Measurements from ENCODE around the gene SNAI3.
A peak's percentile ranks its signal among the peaks of the same experiment; 100 is the strongest.

The SNAI3 gene

GRCh38 chr16:88721815-88722755 lies 35.8 kb upstream of the SNAI3 start:
- intact Hi-C loops (cut with DNase I): no loop called here
- no peak for DNase-seq

GRCh38 chr16:88721236-88721635 lies 34.9 kb upstream of the SNAI3 start:
- no peak for DNase-seq
- intact Hi-C loops (cut with DNase I): no loop called here

GRCh38 chr16:88720396-88720970 lies 34.2 kb upstream of the SNAI3 start:
- DNase-seq: no peak
- intact Hi-C loops (cut with DNase I): no loop called here

GRCh38 chr16:88719933-88720296 lies 33.6 kb upstream of the SNAI3 start:
- intact Hi-C loops (cut with DNase I): no loop called here

GRCh38 chr16:88719267-88719932 lies 33.1 kb upstream of the SNAI3 start:
- DNase-seq: peak; percentile 71 to 97 (median 80)
- intact Hi-C loops (cut with DNase I): no loop called here

More at GRCh38 chr16:88719933-88720296, 33.6 kb upstream of the SNAI3 start:
- DNase-seq: no peak

- intact Hi-C loops (cut with DNase I): no loop called here
- no peak for DNase-seq
These were observed 31.9 kb upstream of the SNAI3 start for GRCh38 chr16:88718178-88718577.

GRCh38 chr16:88716601-88717001 lies 30.3 kb upstream of the SNAI3 start:
- DNase-seq: no peak
- intact Hi-C loops (cut with DNase I): no loop called here

GRCh38 chr16:88716201-88716600 lies 29.9 kb upstream of the SNAI3 start:
- intact Hi-C loops (cut with DNase I): no loop called here
- no peak for DNase-seq

- DNase-seq: no peak
- intact Hi-C loops (cut with DNase I): no loop called here
These were observed 29.2 kb upstream of the SNAI3 start for GRCh38 chr16:88715312-88716190.

GRCh38 chr16:88714420-88715302 lies 28.4 kb upstream of the SNAI3 start:
- DNase-seq: no peak
- intact Hi-C loops (cut with DNase I): no loop called here

- DNase-seq: no peak
- intact Hi-C loops (cut with DNase I): no loop called here
These were observed 27.5 kb upstream of the SNAI3 start for GRCh38 chr16:88713568-88714419.

- intact Hi-C loops (cut with DNase I): no loop called here
- no peak for DNase-seq
These were observed 26.7 kb upstream of the SNAI3 start for GRCh38 chr16:88713054-88713453.

GRCh38 chr16:88712362-88712979 lies 26.2 kb upstream of the SNAI3 start:
- DNase-seq: no peak
- intact Hi-C loops (cut with DNase I): no loop called here

- intact Hi-C loops (cut with DNase I): no loop called here
- no peak for DNase-seq
These were observed 25.5 kb upstream of the SNAI3 start for GRCh38 chr16:88711750-88712340.

GRCh38 chr16:88710556-88710955 lies 24.2 kb upstream of the SNAI3 start:
- intact Hi-C loops (cut with DNase I): no loop called here
- DNase-seq: no peak

- no peak for DNase-seq
- intact Hi-C loops (cut with DNase I): loop anchor here (2.0 kb wide), 1 partner anchor 510 kb away; the partner anchor contains the start of gene ZNF778
These were observed 20.9 kb upstream of the SNAI3 start for GRCh38 chr16:88706965-88707826.
